CD4-positive, alpha-beta T cell treated with Interleukin-15 for 4 hours (primary cell): ENCODE measurements around the gene SLC4A2.
A peak's percentile ranks its signal among the peaks of the same experiment; 100 is the strongest.
"Not testable (repeated sequence)": the region's sequence is repeated elsewhere in the genome, so short reads cannot be mapped to it uniquely, and the experiment has no call there.

Experiments used
- DNase-seq: peaks from one replicate; pipeline ENCODE4 v3.0.0-alpha.2; 2020; ENCODE audit warnings: low spot score

Gene SLC4A2

GRCh38 chr7:151024435-151025056, 34.8 kb upstream of the SLC4A2 start, which contains the start of gene ATG9B:
Gene ATG9B (minus strand): TSS chr7:151024494. CDS start chr7:151024423, 71 bp downstream.
- DNase-seq = no peak

- DNase-seq = no peak
Observed at GRCh38 chr7:151025924-151026671, 33.3 kb upstream of the SLC4A2 start.

- DNase-seq = not testable (repeated sequence)
Observed at GRCh38 chr7:151026771-151027727, 32.3 kb upstream of the SLC4A2 start.

- DNase-seq = not testable (repeated sequence)
Observed at GRCh38 chr7:151027728-151028130, 31.7 kb upstream of the SLC4A2 start.

- DNase-seq = peak; percentile 99
Observed at GRCh38 chr7:151028131-151028947, 31.1 kb upstream of the SLC4A2 start, which contains the start of gene ABCB8. Gene ABCB8 (plus strand): TSS chr7:151028450. CDS start chr7:151028516, 66 bp downstream.

GRCh38 chr7:151028948-151029501, 30.4 kb upstream of the SLC4A2 start:
- no peak for DNase-seq

- no peak for DNase-seq
Observed at GRCh38 chr7:151031011-151031410, 28.4 kb upstream of the SLC4A2 start.

GRCh38 chr7:151032936-151033863, 26.2 kb upstream of the SLC4A2 start:
- no peak for DNase-seq

GRCh38 chr7:151033864-151034249, 25.5 kb upstream of the SLC4A2 start:
- no peak for DNase-seq

GRCh38 chr7:151034312-151035025, 24.9 kb upstream of the SLC4A2 start:
- DNase-seq = no peak

- DNase-seq = no peak
Observed at GRCh38 chr7:151035026-151035717, 24.2 kb upstream of the SLC4A2 start.

- DNase-seq = no peak
Observed at GRCh38 chr7:151035902-151036301, 23.5 kb upstream of the SLC4A2 start.

GRCh38 chr7:151038951-151039849, 20.2 kb upstream of the SLC4A2 start:
- DNase-seq = peak; percentile 56

- no peak for DNase-seq
Observed at GRCh38 chr7:151039850-151040548, 19.4 kb upstream of the SLC4A2 start.

- no peak for DNase-seq
Observed at GRCh38 chr7:151040616-151041375, 18.6 kb upstream of the SLC4A2 start.

GRCh38 chr7:151043449-151043848, 15.9 kb upstream of the SLC4A2 start:
- not testable (repeated sequence) for DNase-seq
